Kidney (tissue), 14 donors: ENCODE measurements around the gene NCBP1. TPM values are rescaled to one million over a fixed set of nuclear protein-coding genes. Genes with fewer than 3 reads are reported as not detected.
A peak's percentile ranks its signal among the peaks of the same experiment; 100 is the strongest.

ENCODE experiments used
- DNase-seq, 5 donors: peaks; one replicate each; pipeline ENCODE4 v3.0.0-alpha.2; 2013 to 2020
- FAIRE-seq: peaks from 2 replicates; lab custom pipeline; 2012; peaks lifted over from hg19 to GRCh38; lab: Jason Lieb, UNC
- H3K27ac ChIP-seq, 2 donors: one replicate each; pipeline ENCODE4 v1.7.0; 2013; ENCODE audit warnings: low read depth in 2 of 2, low read length in 2 of 2, inconsistent platforms in 1 of 2
- H3K27me3 ChIP-seq: one replicate; pipeline ENCODE4 v1.7.1; 2013; ENCODE audit warnings: low read length, inconsistent platforms; ENCODE audit not compliant: control insufficient read depth, insufficient read depth
- H3K36me3 ChIP-seq, 3 donors: one replicate each; pipeline versions ENCODE4 v1.7.0 to v1.7.1; 2013; ENCODE audit warnings: low read length in 3 of 3, control low read depth in 1 of 3, inconsistent platforms in 1 of 3; ENCODE audit not compliant: insufficient read depth in 3 of 3, control insufficient read depth in 2 of 3
- H3K4me1 ChIP-seq, 3 donors: one replicate each; pipeline versions ENCODE4 v1.7.0 to v1.7.1; 2013; ENCODE audit warnings: low read length in 3 of 3, inconsistent platforms in 1 of 3, low read depth in 1 of 3; ENCODE audit not compliant: control insufficient read depth in 2 of 3, insufficient read depth in 2 of 3
- H3K4me3 ChIP-seq, 3 donors: one replicate each; pipeline versions ENCODE4 v1.7.0 to v1.8.1; 2013; ENCODE audit warnings: low read length in 3 of 3, control low read depth in 1 of 3, inconsistent platforms in 1 of 3
- H3K9ac ChIP-seq, 3 donors: one replicate each; pipeline versions ENCODE4 v1.7.0 to v1.7.1; 2013; ENCODE audit warnings: low read length in 3 of 3, control low read depth in 1 of 3, inconsistent platforms in 1 of 3
- H3K9me3 ChIP-seq, 3 donors: one replicate each; pipeline versions ENCODE4 v1.7.0 to v1.7.1; 2013; ENCODE audit warnings: low read length in 3 of 3, control low read depth in 1 of 3, inconsistent platforms in 1 of 3; ENCODE audit not compliant: control insufficient read depth in 2 of 3, insufficient read depth in 1 of 3
- CTCF ChIP-seq: IDR thresholded peaks from 3 replicates; pipeline ENCODE4 v1.5.1; 2012; ENCODE audit warnings: mild to moderate bottlenecking, moderate library complexity, borderline replicate concordance; ENCODE audit not compliant: insufficient read depth; ENCODE audit errors: extremely low read depth
- intact Hi-C: fragments of 100-400 bp; cut with DNase I; formaldehyde crosslinking; loops from one replicate; pipeline ENCODE4 v1.11.1; 2022
- polyA plus RNA-seq: library from polyadenylated mRNA; stranded (reverse); fragments of 350-450 nt; fragmentation: Illumina TruSeq; extraction: RNeasy Lipid Tissue Mini Kit (QIAGEN cat#74804); gene quantifications from one replicate; pipeline ENCODE4 v1.2.3, GENCODE V29; 2014; ENCODE audit warnings: low read depth, low replicate concordance; ENCODE audit not compliant: insufficient read depth
- total RNA-seq: library from RNA; stranded (reverse); fragmentation: NEBNext Ultra II Directional; extraction: Animal tissue kit (Norgen Biotek cat#: 25700); gene quantifications from one replicate; pipeline ENCODE4 v1.2.1, GENCODE V29; 2021
- donor health status: control.
- donor health status: control.
- donor health status: control.
- donor health status: control.
- donor health status: control.
- donor health status: DM: yes; HTN: yes; CAD: no.
- donor health status: Normal renal cell carcinoma (clear cell type).

NCBP1 gene
- total and polyA plus RNA-seq, 2 donors from 2014 or later, result 15.1 to 28.5 TPM

GRCh38 chr9:97710356-97711222, 77.0 kb downstream of the NCBP1 start:
- peaks cover 0 to 3% (median 3%) of the 10 kb centered on the region in 3 donors for H3K4me1 ChIP-seq
- intact Hi-C loops, result loop anchor here (5.0 kb wide), 1 partner anchor 192 kb away; no protein-coding TSS in a partner anchor
- peak; percentile 69 for FAIRE-seq
- TF ChIP-seq CTCF, result peak; percentile 87
- no peak overlapping the region for H3K4me3 ChIP-seq
- H3K9me3 ChIP-seq, result no peaks in the 10 kb centered on the region
- no peaks in the 10 kb centered on the region for H3K36me3 ChIP-seq
- H3K9ac ChIP-seq, result no peak overlapping the region
- no peaks in the 10 kb centered on the region for H3K27me3 ChIP-seq
- peak in 4 of 5 donors; percentile 69 to 85 (median 76) for DNase-seq
- H3K27ac ChIP-seq, result no peak overlapping the region

- FAIRE-seq (no peak), DNase-seq (peak in 4 of 5 donors; percentile 31 to 49 (median 38))
- no peaks in the 10 kb centered on the region for H3K9me3 ChIP-seq
- H3K4me3 ChIP-seq, result no peak overlapping the region
- no peak overlapping the region for H3K27ac ChIP-seq
- no peak for TF ChIP-seq CTCF
- no peak overlapping the region for H3K9ac ChIP-seq
- no peaks in the 10 kb centered on the region for H3K27me3 ChIP-seq
- no peaks in the 10 kb centered on the region for H3K36me3 ChIP-seq
- peaks cover 0 to 3% (median 3%) of the 10 kb centered on the region in 3 donors for H3K4me1 ChIP-seq
- intact Hi-C loops, result loop anchor here (5.0 kb wide), 1 partner anchor 191 kb away; no protein-coding TSS in a partner anchor
Observed at GRCh38 chr9:97711223-97711626, 77.6 kb downstream of the NCBP1 start.

- Histone ChIP-seq H3K4me1 (peaks cover 0 to 3% (median 3%) of the 10 kb centered on the region in 3 donors), H3K9ac (no peak overlapping the region), H3K36me3 (no peaks in the 10 kb centered on the region), H3K9me3 (no peaks in the 10 kb centered on the region), H3K27ac (no peak overlapping the region), H3K4me3 (no peak overlapping the region), H3K27me3 (no peaks in the 10 kb centered on the region)
- DNase-seq, result no peak
- TF ChIP-seq CTCF, result no peak
- intact Hi-C loops, result loop anchor here (5.0 kb wide), 1 partner anchor 188 kb away; no protein-coding TSS in a partner anchor
- FAIRE-seq, result no peak
Observed at GRCh38 chr9:97714435-97714834, 80.8 kb downstream of the NCBP1 start.
